Activated T-cell treated with anti-CD3 and anti-CD28 coated beads, Interleukin-2, amount 50 U/mL, for 1 hour (primary cell): ENCODE measurements around the gene KRTAP4-7.
"Not testable (repeated sequence)": the region's sequence is repeated elsewhere in the genome, so short reads cannot be mapped to it uniquely, and the experiment has no call there.

Experiments used
- DNase-seq: peaks from one replicate; pipeline ENCODE4 v3.0.0-alpha.2; 2020

KRTAP4-7 gene

DNA sequence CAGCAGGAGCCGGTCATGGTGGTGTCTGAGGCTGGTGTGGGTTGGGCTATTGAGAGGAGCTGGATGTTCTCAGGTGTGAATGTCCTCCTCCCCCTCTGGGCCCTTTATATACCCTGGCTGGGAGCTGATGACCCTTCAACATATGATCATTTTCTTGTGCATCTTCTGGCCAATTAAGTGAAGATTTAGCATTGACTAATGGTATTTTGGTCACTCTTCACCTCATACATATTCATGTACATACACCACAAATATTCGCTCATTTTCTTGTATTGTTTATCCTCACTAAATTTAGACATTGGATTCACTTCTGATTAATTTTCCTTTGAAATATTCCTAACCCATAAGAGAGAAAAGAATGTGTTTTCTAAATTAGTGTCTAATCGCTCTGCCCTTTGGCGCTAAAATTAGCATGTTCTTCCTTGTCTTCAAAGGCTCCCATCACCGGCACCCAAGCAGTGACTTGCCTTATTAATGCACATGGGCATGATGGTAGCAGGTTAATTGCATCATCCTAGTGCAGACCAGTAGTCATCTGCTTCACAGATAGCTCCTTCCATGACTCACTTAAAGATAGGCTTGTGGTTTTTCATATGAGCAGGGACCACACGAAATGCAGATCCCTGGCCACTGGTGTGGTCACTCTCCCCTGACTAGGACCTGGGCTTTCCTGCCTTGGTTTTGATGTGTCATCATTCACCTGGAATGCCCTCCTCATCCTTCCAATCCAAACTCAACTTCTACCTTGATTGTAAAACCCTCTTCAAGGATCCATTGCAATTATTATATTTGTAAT, 17.9 kb upstream of the KRTAP4-7 start, which contains the start of gene KRTAP2-4:
Gene KRTAP2-4 (minus strand): TSS at position 51 of the 796 bp plus-strand sequence. CDS start 34 bp downstream, at position 17.
- DNase-seq, result no peak

DNA sequence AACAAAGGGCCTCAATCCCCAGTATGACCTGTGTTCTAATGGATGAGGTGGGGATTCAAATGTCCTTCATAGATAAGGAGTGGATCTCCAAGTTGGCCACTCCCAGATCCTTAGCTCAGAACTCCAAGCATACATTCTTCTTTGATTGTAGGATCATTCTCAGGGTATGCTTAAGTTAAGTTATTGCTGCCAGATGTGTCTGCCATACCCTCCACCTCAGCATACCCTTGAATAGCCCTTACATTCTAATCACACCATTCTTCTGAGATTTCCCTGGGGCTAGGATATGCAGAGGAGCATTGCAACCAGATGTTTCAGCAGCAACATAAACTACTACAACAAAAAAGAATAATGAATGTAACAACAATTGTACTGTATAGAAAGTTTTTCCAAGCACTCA, 16.7 kb upstream of the KRTAP4-7 start:
- DNase-seq, result no peak

DNA sequence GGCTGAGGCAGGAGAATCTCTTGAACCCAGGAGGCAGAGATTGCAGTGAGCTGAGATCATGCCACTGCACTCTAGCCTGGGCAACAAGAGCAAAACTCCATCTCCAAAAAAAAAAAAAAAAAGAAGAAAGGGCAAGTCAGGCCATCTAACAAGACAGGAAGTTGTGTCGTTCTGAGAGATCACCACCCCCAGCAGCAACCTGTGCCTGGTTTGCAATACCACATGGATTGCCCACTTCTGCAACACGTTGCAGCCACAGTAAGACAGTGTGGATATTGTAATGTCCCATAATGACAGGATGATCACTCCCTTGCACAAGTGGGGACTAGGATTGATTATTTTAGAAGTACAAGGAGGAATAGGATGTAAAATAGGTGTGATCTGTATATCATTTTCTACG, 14.9 kb upstream of the KRTAP4-7 start:
- no peak for DNase-seq

DNA sequence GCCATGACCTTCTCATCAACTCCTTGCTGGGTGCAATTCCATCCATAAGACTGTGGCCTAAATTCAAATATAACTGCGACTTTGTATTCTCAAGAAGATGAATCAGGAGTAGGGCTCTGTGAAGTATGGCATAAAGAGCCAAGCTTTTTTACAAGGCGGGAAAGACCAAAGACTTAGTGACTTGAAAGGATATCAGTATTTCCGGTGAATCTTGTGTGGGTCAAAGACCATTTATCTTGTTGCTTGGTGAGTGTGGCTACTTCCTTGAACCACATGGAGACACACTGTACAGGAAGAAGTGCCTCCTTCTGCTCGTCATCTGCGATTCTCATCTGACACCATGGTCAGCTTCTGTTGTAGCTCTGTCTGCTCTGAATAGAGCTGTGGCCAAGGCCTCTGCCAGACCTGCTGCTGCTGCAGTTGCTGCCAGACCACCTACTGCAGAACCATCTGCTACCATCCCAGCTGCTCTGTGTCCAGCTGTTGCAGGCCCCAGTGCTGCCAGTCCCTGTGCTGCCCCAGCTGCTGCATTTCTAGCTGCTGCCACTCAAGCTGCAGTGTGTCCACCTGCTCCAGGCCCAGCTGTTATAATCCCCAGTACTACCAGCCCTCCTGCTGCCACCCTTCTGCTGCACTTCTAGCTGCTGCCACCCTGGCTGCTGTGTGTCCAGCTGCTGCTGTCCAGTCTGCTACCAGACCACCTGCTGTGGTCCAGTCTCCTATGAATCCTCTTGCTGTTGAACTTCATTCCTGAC, 12.2 kb upstream of the KRTAP4-7 start:
- DNase-seq, result no peak

DNA sequence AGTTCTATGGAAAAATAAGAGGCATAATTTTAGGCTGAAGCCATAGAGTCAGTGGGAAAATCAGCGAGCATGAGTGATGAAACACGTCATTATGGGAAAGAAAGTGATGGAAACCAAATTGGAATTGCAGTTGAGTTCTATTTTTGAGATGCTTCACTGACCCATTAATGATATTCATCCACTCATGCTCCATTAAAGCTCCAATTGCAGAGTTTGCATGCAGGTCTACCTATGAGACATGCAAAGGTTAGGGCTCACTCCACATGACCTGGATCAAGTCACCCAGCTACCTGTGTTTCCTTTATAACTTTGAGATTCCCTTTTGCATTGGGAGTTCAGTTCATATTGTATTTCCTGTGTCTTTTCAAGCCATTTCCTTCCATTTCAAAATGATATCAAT, 10.3 kb upstream of the KRTAP4-7 start:
- DNase-seq, result no peak

DNA sequence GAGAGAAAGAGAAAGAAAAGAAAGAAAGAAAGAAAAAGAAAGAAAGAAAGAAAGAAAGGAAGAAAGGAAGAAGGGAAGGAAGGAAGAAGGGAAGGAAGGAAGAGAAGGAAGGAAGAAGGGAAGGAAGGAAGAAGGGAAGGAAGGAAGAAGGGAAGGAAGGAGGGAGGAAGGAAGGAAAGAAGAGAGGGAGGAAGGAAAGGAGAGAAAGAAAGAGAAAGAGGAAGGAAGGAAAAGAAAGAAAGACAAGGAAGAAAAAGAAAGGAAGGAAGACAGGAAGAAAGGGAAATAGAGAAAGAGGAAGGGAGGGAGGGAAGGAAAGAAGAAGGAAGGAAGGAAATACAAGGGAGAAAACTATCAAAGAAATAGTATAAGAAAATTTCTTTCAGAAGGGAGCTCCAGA, 7.2 kb upstream of the KRTAP4-7 start:
- DNase-seq, result no peak

DNA sequence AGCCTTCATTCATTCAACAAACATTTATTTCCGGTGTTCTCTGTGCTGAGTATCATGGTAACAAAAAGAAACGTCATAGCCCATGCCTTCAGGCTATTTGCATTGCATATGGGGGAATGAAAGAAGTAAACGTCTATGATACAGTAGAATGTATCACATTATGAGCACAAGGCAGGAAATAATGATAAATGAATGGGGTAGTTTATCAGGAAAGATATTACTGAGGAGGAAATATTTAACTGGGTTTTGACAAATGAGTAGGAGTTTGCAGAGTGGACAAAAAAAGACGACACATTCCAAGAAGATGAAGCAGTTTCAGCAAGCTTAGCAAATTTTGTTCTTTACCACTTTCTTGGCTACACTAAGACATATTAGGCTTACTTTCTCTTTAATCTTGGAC, 1.3 kb upstream of the KRTAP4-7 start:
- DNase-seq, result no peak

DNA sequence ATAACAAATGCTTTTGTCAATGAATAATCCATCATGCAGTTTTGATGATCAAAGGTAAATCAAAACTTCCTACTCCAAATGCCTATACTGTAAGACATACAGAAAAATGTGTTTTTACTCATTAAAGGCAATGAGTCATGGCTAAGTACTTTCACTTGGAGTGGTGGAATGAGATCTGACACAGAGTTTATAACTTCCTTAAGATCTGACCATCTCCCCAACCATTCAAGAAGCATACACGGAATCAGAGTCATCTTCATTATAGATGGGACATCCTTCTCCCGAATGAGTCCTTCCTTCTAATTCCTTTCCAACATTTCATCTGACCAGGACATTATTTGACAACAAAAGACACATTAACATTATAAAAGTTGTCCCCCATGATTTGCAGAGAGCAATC, 523 bp upstream of the KRTAP4-7 start:
- not testable (repeated sequence) for DNase-seq

DNA sequence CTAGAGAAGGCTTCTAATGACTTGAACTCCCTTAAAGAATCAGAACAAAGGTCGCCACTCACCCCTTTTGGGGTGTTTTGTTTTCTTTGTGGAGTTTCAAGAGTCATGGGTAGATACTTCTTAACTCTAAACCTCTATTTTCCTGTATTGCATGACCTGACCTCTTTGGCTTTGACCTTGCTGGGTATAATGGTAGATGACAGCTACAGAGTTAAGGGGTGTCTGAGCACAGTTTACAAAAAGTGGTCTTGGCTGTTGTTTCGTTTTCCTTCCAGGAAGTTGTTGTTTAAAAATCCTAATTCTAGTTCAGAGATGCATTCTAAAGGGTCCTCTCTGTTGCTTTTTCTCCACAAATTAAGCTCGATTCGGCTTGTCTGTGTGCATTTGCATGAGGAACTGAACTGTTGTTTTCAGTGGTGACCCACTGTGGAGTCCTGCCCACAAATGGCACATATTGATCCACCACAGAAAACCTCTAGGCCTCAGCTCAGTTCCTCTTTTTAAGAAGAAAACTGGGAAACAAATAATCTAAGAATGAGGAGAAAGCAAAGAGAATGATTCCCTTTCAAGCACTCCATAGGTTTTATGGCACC, 4.9 kb downstream of the KRTAP4-7 start:
- not testable (repeated sequence) for DNase-seq

DNA sequence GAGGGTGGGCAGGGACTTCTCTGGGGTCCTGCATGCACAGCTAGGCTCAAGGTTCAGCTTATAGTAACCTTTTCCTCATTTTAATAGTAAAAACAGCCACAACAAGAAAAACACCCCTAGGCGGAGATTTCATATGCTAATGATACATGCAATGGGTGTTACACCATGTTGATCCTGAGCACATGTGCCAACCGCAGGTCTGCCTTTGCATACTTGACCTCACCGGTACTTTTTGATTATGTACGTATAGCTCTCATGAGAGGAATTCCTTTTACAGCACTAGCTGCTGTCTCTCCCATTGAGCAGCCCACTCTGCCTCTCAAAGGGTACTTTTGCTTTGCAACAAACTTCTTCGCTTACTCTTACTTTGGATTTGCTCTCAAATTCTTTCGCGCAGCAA, 12.1 kb downstream of the KRTAP4-7 start:
- no peak for DNase-seq

DNA sequence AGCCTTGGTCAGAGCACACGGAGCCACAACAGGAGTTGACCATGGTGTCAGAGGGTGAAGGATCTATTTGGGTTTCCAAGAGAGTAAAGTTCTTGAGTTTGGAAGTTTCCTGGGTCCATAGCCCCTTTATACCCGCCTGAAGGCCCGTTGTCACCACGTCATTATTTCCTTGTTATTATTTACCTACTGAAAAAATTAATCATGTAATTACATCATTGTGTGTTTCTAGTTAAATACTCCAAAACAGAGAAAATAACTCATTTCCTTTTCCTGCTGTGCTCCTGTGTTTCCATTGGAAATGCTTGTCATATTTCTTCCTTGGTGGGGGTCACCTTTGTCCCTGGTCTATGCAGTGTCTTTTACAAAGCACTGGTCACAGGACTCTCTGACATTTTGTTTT, 14.1 kb downstream of the KRTAP4-7 start, which contains the start of gene KRTAP4-8:
Gene KRTAP4-8 (minus strand): TSS at position 101 of the 400 bp plus-strand sequence. CDS start 58 bp downstream, at position 43.
- DNase-seq, result no peak

DNA sequence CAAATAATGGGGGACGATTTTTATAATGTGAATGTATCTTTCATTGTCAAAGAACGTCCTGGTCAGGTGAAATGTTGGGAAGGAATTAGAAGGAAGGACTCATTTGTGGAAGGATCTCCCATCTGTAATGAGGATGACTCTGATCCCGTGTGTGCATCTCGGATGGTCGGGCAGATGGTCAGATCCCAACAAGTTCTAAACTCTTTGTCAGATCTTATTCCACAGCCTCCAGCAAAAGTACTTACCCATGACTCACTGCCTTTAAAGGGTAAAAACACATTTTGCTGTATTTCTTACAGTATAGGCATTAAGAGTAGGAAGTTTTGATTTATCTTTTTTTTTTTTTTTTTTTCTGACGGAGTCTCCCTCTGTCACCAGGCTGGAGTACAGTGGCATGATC, 14.5 kb downstream of the KRTAP4-7 start:
- DNase-seq, result no peak

DNA sequence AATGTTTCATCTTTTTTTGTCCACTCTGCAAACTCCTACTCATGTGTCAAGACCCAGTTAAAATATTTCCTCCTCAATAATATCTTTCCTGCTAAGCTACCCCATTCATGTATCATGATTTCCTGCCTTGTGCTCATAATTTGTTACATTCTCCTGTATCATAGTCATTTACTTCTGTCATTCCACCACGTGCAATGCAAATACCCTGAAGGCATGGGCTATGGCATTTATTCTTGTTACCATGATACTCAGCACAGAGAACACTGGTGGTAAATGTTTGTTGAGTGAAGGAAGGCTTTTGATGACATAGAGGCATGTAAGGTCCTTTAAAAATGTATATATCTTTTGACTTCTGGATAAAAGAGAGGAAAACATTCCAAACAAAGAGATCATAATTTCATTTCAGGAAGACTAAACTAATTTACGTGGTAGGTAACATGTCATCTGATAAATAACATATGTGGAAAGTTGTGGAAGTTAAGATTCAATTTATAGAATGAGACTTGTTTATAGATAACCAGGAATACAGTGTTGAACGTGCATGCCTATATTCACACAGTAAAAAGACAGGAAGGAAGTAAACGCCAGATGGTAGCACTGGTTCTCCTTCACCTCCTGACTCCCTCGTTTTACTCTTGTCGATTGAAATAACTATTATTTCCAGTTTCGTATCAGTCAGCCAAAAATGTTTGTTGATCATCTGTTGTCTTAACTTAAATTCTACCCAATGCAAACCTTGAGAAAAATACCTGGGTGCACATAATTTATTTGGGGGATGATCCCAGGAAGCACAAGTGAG, 15.9 kb downstream of the KRTAP4-7 start:
- not testable (repeated sequence) for DNase-seq

DNA sequence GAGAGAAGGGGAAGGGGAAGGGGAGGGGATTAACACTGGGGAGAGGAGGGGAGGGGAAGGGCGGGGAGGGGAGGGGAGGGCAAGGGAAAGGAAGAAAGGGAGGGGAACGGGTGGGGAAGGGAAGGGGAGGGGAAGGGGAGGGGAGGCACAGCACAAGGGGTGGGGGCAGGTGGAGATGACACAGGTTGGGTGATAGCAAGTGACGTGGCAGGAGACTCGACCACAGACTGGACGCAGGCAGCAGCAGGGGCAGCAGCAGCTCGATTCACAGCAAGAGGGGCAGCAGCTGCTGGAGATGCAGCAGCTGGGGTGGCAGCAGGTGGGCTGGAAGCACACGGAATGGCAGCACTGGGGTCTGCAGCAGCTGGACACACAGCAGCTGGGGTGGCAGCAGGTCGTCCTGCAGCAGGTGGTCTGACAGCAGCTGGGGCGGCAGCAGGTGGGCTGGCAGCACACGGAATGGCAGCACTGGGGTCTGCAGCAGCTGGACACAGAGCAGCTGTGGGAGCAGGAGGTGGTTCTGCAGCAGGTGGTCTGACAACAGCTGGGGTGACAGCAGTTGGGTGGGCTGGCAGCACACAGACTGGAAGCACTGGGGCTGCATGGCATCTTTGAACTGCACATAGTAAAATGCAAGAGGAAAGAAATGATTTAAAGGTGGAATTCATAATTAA, 17.8 kb downstream of the KRTAP4-7 start, which contains the start of gene KRTAP4-16:
Gene KRTAP4-16 (minus strand): TSS at position 624 of the 674 bp plus-strand sequence. CDS start 0 bp downstream, at position 624.
- DNase-seq, result no peak

DNA sequence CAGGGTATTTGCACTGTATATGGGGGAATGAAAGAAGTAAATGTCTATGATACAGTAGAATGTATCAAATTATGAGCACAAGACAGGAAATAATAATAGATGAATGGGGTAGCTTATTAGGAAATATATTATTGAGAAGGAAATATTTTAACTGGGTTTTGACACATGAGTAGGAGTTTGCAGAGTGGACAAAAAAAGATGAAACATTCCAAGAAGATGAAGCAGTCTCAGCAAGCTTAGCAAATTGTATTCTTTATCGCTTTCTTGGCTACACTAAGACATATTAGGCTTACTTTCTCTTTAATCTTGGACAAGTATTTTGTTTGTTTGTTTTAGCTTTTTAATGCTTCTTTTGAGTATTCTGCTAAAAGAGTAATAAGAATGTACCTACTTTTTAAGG, 19.9 kb downstream of the KRTAP4-7 start:
- no peak for DNase-seq

DNA sequence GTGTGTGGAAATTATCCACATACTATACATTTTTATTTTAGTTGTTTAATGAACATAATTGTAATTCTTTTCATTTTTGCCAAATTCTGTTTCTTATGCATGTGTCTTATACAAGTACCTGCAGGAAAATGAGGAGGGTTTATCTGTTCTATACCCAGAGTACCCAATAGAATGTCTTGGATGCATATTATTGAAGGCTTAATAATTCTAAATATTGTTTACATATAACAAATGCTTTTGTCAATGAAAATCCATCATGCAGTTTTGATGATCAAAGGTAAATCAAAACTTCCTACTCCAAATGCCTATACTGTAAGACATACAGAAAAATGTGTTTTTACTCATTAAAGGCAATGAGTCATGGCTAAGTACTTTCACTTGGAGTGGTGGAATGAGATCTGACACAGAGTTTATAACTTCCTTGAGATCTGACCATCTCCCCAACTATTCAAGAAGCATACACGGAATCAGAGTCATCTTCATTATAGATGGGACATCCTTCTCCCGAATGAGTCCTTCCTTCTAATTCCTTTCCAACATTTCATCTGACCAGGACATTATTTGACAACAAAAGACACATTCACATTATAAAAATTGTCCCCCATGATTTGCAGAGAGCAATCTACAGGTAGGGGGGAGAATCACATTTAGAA, 20.6 kb downstream of the KRTAP4-7 start:
- not testable (repeated sequence) for DNase-seq

DNA sequence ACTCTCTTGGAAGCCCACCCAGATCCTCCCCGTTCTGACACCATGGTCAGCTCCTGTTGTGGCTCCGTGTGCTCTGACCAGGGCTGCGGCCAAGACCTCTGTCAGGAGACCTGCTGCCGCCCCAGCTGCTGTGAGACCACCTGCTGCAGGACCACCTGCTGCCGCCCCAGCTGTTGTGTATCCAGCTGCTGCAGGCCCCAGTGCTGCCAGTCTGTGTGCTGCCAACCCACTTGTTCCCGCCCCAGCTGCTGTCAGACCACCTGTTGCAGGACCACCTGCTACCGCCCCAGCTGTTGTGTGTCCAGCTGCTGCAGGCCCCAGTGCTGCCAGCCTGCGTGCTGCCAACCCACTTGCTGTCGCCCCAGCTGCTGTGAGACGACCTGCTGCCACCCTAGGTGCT, 21.4 kb downstream of the KRTAP4-7 start, which contains the start of gene KRTAP4-9:
Gene KRTAP4-9 (plus strand): TSS at position 43 of the 400 bp plus-strand sequence. CDS start 0 bp downstream, at position 43.
- not testable (repeated sequence) for DNase-seq

DNA sequence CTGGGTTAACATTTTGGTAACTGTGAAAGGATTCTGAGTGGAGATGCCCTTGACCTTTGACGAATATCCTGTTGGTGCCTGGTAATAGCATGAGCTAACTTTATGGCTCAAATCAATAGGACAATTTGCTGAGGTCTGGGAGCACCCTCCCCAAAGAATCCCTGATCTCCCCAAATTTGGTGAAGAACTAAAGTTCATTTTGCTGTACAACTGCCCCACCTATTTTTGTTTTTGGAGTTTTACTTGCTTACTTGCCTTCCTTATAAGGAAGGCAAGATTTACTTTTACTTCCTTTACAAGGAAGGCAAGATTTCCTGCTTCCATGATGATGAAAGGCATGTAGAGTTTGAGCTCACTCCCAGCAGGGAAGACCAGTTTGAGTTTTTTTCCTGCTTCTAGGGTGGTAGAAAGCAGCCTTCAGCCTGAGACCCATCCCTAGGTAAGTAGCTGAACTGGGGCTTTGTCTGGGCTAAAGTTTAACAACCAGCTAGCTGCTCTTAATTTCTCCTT, 24.0 kb downstream of the KRTAP4-7 start:
- no peak for DNase-seq

DNA sequence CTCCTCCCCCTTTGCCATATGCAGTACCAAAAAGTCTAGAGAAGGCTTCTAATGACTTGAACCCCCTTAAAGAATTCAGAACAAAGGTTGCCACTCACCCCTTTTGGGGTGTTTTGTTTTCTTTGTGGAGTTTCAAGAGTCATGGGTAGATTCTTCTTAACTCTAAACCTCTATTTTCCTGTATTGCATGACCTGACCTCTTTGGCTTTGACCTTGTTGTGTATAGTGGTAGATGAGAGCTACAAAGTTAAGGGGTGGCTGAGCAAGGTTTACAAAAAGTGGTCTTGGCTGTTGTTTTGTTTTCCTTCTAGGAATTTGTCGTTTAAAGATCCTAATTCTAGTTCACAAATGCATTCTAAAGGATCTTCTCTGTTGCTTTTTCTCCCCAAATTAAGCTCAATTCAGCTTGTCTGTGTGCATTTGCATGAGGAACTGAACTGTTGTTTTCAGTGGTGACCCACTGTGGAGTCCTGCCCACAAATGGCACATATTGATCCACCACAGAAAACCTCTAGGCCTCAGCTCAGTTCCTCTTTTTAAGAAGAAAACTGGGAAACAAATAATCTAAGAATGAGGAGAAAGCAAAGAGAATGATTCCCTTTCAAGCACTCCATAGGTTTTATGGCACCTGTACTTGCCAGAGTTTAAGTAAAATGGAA, 24.9 kb downstream of the KRTAP4-7 start:
- not testable (repeated sequence) for DNase-seq

DNA sequence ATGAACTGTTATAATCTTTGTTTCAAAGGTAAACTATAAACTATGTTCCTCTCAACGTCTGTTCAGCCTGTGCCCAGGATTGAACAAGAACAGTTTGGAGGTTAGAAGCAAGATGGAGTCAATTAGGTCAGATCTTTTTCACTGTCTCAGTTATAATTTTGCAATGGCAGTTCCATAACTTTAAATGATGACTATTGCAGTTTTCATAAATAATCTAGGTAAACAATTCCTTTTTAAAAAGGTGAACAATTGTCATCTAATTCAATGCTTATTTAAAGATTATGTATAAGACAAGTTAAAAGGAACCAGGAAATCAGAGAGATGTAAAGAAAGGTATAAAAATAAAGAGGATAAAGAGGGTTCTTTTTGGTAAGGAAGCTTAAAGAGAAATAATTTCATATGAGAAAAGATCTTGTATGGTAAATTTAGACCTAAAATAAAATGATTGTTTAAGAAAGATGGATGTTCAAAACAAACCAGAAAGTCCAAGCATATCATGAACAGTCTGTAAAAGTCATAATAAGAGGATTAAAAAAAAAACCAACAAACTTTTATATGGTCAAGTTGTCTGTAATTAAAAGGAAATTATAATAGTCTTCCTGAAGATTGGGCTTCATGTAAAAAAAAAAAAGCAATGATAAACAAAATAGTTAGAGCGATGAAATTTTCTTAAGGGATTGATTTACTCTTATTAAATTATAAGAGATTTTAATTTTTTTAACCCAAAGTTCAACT, 27.4 kb downstream of the KRTAP4-7 start:
- DNase-seq, result no peak
